Stimulated activated CD8-positive, alpha-beta memory T cell treated with anti-CD3 and anti-CD28 coated beads, Interleukin-4, amount 100 ng/mL, for 4 hours (primary cell): ENCODE measurements around the gene CFTR.
"Not testable (repeated sequence)": the region's sequence is repeated elsewhere in the genome, so short reads cannot be mapped to it uniquely, and the experiment has no call there.

Experiments
- DNase-seq, 2 donors: peaks; one replicate each; pipeline ENCODE4 v3.0.0-alpha.2; 2020; ENCODE audit warnings: low read depth in 2 of 2, low spot score in 1 of 2

Gene CFTR

DNA sequence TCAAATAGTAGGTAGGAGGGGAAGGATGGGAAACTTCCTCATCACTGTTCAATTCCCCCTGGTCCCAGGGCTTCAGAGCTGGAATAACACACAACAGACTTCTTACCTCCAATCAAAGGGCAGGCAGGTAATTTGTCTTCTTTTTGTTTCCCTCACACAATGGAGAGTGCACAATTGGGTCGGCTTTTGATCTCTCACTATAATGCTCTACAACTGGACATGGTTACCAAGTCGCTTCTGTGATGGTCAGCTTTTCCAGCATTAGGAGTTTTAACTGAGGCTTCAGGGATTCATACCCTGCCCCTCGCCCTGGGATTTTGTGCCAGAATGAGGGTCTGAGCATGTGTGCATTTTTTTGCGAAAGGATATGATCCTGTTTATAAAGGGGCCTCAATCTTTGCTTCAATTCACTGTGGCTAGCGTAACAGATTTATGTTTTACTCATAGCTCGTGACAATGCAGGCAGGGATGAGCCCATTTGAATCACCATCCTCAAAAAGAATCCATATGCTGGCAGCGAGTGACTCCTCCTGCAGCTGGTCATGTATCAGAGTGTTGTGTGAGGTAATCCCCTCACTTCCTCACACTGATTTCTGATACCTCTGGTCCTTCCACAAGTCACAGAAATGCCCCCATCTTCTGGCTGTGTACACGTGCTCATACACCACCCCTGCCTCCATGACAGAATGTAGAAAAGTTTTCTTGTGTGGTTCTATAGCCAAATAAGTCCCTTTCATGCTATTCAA lies 203.8 kb downstream of the CFTR start:
- no peak for DNase-seq

DNA sequence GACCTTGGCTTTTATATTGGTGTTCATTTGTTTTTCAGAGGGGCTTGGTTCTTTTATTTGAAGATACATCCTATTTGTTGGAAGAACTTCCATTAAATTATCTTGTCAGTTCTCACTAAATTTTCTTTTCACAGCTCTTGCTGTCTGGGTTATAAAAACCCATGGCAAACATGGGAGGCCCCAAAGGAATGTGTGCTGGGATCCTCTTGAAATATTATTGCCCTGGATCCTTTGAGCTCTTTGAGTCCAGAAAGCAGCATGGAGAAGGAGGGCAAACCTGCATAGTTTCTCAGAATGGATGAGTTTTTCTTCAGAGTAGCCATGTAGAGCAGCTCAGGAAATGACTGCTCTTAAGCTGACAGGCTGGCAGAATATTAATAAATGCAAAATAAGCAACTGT lies 206.0 kb downstream of the CFTR start:
- DNase-seq, result no peak

DNA sequence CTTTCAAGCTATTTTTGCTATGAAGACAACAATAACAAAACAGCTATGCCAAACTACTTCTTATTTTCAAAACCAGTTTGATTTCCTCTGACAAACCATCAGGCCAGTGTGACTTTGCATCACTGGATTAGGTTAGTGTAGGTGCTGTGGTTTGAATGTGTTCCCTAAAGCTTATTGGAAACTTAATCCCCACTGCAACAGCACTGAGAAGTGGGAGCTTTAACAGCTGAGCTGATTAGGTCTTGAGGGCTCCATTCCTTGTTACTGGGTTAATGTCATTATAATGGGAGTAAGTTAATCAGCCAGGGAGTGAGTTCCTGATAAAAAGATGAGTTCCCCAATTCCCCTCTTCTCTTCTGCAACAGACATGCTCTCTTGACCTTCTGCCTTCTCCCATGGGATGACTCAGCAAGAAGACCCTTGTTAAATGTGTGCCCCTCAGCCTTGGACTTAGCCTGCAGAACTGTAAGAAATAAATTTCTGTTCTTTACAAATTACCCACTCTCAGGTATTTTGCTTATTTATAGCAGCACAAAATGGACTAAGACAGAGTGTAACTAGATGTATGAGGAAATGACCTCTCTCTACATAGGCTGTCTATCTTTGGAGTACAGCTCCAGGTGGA lies 206.6 kb downstream of the CFTR start:
- no peak for DNase-seq

DNA sequence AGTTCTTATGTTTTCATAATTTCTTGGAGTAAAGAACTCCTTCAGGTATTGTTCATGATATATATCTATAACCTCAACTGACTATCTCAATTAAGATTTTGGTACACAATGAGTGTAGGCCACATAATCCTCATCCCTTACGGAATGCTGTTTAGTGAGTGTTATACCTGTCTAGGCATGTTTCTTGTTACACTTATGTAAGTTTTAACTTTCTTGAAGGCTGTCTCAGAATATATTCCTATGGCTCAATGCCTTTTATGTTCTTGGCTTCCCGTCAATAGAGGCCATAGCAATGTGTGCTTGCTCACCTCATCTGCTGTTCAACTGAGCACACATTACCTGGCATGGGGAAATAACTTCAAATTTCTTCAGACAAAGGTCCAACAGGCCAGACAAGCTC lies 208.3 kb downstream of the CFTR start:
- no peak for DNase-seq

DNA sequence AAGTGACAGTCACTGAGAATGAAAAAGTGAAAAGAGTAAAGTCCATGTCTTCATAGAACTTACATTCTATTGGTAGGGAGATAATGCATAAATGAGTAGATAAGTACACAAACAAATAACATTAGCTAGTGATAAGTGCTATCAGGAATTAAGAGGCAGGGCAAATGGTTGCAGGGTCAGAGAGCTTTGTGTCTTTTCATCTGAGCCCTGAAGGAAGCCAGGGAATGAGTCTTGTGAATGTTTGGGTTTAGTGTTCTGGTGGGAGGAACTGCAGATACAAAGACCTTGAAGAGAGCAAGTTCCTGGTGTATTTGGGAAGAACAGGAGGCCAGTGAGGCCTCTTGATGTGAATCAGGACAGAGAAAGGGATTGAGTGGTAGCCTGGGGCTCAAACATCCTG lies 209.6 kb downstream of the CFTR start:
- no peak for DNase-seq

DNA sequence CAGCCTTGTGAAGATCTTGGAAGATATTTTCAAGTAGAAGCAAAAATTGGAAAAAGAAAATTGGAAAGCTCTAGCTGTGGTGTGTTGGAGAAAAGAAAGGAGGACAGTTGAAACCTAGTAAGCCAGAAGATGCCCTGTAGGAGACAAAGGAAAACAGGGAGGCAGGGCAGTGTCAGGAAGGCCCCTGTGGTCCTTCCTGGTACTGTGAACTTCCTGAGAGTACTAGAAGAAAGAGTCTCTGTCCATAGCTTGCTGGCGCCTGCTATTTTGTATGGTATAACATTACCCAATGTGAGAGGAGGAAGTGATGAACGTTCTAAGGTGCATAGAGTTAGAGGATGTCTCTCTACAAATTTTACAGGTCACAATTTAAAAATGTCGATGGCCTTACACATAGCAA lies 210.3 kb downstream of the CFTR start:
- no peak for DNase-seq

DNA sequence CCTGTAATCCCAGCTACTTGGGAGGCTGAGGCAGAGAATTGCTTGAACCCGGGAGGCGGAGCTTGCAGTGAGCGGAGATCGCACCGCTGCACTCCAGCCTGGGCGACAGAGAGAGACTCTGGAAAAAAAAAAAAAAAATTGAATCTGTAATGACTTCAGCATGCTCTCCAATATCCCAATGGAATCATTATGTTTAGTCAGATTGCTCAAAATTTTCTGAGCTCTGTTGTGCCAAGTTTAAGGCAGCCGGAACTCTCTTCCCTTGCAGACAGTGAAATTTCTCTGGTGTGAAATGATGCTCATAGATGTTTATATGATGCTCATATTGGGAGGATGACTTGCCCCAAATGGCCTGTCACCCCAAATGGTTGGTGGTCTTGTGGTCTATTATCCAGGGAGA lies 212.5 kb downstream of the CFTR start:
- no peak for DNase-seq

DNA sequence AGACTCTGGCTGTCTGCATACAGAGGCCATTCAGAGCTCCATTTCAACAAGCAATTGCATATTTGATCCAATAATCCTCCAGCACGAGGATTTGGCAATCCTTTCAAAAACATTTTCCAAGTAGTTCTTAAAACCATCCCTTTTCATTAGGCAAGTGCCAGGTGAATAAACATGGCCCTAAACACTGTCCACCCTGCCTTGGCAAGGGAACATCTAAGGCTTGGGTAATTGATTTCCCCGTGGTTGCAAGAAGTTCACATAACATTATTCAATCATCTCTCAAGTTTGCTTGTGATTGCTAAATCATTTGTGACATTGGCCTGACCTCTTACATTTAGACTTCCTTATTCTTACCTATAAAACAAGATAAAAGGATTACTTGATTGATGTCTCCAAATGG lies 218.2 kb downstream of the CFTR start:
- no peak for DNase-seq

DNA sequence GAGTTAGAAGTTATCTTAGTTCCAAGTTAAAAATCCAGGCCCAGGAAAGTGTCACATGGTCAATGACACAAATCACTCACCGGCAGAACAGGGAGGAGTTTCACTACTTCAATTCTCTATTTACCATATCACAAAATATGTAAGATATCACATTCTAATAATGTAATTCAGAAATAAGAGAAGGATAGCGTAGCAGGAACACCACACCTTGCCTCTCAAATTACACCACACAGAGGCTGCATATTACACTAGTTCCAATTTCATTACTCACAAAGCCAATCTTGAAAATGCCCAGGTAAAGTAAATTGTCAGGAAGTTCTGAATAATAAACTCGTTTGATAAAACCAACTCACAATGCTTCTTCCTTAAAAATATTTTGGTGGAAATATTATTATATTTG lies 224.2 kb downstream of the CFTR start:
- DNase-seq, result no peak

DNA sequence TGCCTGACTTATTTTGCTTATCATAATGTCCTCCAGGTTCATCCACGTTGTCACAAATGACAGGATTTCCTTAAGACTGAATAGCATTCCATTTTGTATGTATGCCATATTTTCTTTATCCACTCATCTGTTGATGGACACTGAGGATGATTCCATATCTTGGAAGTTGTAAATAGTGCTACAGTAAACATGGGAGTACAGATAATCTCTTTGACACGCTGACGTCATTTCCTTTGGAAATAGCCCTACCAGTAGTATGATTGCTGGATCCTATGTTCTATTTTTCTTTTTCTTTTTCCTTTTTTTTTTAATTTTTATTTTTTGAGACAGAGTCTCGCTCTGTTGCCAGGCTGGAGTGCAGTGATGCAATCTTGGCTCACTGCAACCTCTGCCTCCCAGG lies 225.8 kb downstream of the CFTR start:
- no peak for DNase-seq

DNA sequence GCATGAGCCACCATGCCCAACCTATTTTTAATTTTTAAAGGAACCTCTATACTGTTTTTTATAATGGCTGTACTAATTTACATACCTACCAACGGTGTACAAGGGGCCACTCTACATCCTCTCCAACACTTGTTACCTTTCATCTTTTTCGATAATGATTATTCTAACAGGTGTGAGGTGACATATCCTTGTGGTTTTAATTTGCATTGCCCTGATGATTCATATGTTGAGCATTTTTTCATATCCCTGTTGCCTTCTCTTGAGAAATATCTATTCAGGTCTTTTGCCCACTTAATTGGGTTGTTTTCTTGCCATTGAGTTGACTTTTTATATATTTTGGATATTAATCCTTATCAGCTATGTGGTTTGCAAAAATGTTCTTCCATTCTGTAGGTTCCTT lies 226.4 kb downstream of the CFTR start:
- no peak for DNase-seq

DNA sequence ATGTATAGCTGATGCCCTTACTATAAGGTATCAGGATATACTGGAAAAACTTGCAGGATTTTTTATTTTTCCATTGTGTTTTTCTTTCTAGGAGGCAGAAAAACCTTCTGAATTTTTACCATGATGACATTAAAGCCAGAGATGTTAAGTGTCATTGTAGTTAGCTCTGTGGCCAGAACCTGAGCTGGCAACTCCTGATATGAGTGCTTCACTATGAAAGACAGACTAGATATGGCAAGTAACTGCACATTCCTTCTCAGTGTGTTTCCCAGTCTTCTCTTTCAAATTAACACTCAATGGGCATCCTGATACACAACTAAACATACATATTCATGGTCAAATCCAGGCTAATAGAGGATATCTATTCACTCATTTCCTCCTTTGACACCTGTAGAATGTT lies 227.3 kb downstream of the CFTR start:
- no peak for DNase-seq

DNA sequence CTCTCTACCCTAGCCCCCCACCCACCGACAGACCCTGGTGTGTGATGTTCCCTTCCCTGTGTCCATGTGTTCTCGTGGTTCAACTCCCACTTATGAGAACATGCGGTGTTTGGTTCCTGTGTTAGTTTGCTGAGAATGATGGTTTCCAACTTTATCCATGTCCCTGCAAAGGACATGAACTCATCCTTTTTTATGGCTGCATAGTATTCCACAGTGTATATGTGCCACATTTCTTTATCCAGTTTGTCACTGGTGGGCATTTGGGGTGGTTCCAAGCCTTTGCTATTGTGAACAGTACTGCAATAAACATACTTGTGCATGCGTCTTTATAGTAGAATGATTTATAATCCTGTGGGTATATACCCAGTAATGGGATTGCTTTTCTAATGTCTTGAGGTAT lies 228.3 kb downstream of the CFTR start:
- not testable (repeated sequence) for DNase-seq

DNA sequence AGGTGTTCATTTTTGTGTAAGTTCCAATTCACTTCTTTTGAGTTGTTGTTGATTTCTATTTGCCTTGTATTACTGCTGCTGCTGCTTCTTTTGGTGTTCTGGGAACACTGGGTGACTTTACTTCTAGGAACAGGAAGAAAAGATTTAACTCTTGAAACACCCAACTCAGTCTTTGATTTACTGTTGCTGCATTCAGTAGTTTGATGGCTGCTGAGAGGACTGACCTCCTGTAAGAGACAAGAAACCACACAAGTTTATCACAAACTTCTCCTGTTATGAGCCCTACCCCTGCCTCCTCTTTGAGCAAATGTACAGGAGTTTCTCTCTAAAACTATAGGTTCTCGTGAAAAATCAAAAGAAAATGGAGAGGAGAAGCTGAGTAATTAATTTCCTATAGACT lies 231.7 kb downstream of the CFTR start:
- DNase-seq, result no peak

DNA sequence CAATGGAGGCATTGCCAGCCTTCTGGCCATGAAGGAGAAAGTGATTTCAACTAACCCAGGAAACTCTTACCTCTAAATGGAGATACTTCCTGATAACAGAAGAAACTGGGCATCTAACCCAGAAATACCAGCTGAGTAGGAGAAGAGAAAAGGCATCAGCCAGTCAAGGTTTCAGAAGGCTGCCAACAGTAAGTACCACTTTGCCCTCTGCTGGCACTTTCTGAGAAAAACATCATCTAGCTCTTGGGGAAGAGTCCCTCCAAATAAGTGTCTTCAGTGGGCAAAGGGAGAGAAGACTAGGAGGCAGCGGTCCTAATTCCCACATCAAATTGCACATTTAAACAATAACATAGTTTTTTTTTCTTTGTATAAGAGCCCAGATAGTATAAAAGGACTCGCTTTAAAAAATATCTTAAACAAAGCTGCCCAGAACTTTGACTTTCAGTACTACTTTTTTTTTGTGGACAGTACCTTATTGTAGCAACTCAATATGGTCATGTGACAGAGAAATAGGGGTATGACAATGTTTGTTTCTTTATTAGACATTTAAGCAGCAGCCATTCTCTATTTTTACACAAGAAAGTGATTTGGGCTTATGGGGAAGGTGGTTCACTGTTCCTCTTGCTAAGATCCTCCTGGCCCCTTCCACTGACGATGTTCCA lies 236.1 kb downstream of the CFTR start:
- no peak for DNase-seq

DNA sequence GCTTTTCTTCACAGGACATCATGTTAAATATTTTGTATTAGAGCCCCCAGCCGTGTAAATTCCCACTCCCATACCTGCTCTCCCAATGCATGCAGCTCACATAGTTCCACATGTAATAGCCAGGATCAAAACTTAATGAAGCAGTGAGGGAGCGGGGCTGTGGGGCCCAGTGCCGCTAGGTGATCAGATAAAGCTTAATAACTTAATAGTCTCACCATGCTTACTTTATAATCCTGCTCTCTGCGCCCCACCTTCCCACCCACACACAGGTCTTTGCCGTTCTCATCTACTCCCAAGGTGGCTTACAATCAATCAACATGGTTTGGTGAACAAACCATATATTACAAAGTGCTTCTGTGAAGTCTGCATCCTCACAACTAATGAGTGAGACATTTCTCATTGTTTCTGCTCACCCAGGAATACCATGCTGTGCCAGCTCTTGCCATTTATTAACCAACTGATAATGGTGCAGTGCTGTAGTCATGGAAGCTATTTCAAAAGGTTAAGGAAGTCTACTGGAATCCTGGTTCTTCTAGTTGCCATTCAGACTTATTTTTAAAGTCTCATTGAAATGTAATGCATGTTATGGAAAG lies 237.0 kb downstream of the CFTR start:
- DNase-seq, result no peak

DNA sequence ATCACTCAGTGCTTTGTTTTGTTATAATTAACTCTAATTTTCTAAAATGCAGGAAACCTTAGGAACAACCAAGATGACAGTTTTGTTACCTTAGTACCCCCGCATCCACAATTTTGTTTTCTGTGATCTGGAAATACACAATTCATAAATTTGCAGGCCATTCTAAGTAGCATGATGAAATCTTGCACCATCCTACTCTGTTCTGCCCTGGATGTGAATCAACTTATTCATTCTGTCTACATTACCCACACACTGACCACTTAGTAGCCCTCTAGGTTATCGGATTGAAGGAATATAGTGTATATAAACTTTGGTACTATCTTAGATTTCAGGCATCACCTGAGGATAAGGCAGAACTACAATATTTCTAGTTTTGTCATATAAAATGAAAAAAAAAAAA lies 237.5 kb downstream of the CFTR start:
- DNase-seq, result no peak
